Measurements from ENCODE around the gene AOAH.
"Not testable (repeated sequence)": the region's sequence is repeated elsewhere in the genome, so short reads cannot be mapped to it uniquely, and the experiment has no call there.

The AOAH gene

GRCh38 chr7:36736090-36736898 is 12.0 kb upstream of the AOAH start:
- DNase-seq (ENCODE audit: low spot score), result no peak

GRCh38 chr7:36735172-36735571 is 10.9 kb upstream of the AOAH start:
- no peak for DNase-seq (ENCODE audit: low spot score)

- DNase-seq (ENCODE audit: low spot score), result no peak
Observed at GRCh38 chr7:36734731-36735130, 10.4 kb upstream of the AOAH start.

GRCh38 chr7:36733411-36733810 is 9.1 kb upstream of the AOAH start:
- DNase-seq (ENCODE audit: low spot score), result no peak

- no peak for DNase-seq (ENCODE audit: low spot score)
Observed at GRCh38 chr7:36732806-36733205, 8.5 kb upstream of the AOAH start.

- DNase-seq (ENCODE audit: low spot score), result no peak
Observed at GRCh38 chr7:36730046-36730445, 5.8 kb upstream of the AOAH start.

GRCh38 chr7:36728143-36728542 is 3.8 kb upstream of the AOAH start:
- no peak for DNase-seq (ENCODE audit: low spot score)

- DNase-seq (ENCODE audit: low spot score), result no peak
Observed at GRCh38 chr7:36726806-36727503, 2.7 kb upstream of the AOAH start.

- DNase-seq (ENCODE audit: low spot score), result no peak
Observed at GRCh38 chr7:36726311-36726710, 2.0 kb upstream of the AOAH start.

- DNase-seq (ENCODE audit: low spot score), result no peak
Observed at GRCh38 chr7:36724996-36725395, 702 bp upstream of the AOAH start.

GRCh38 chr7:36723291-36723690 is 1.0 kb downstream of the AOAH start:
- no peak for DNase-seq (ENCODE audit: low spot score)

GRCh38 chr7:36719083-36719632 is 5.1 kb downstream of the AOAH start:
- no peak for DNase-seq (ENCODE audit: low spot score)

- DNase-seq (ENCODE audit: low spot score), result no peak
Observed at GRCh38 chr7:36717586-36717985, 6.7 kb downstream of the AOAH start.

- not testable (repeated sequence) for DNase-seq (ENCODE audit: low spot score)
Observed at GRCh38 chr7:36716802-36717201, 7.5 kb downstream of the AOAH start.

- no peak for DNase-seq (ENCODE audit: low spot score)
Observed at GRCh38 chr7:36712015-36712414, 12.3 kb downstream of the AOAH start.

- DNase-seq (ENCODE audit: low spot score), result no peak
Observed at GRCh38 chr7:36711256-36711655, 13.0 kb downstream of the AOAH start.

GRCh38 chr7:36710186-36710791 is 14.0 kb downstream of the AOAH start:
- no peak for DNase-seq (ENCODE audit: low spot score)

- DNase-seq (ENCODE audit: low spot score), result no peak
Observed at GRCh38 chr7:36708767-36709166, 15.5 kb downstream of the AOAH start.

- DNase-seq (ENCODE audit: low spot score), result no peak
Observed at GRCh38 chr7:36707898-36708297, 16.4 kb downstream of the AOAH start.

- no peak for DNase-seq (ENCODE audit: low spot score)
Observed at GRCh38 chr7:36707465-36707864, 16.8 kb downstream of the AOAH start.

GRCh38 chr7:36703860-36704259 is 20.4 kb downstream of the AOAH start:
- not testable (repeated sequence) for DNase-seq (ENCODE audit: low spot score)

GRCh38 chr7:36692456-36692855 is 31.8 kb downstream of the AOAH start:
- DNase-seq (ENCODE audit: low spot score), result no peak

- DNase-seq (ENCODE audit: low spot score), result no peak
Observed at GRCh38 chr7:36691983-36692382, 32.3 kb downstream of the AOAH start.

All from hematopoietic multipotent progenitor cell treated with erythropoietin and hydrocortisone succinate and interleukin-3 and kit ligand, for 15 days (in vitro differentiated cells).